GM12872 (cell line): Measurements from ENCODE around the gene PPP2R3C.

Experiments used
- TF ChIP-seq, protein P1 (sequence below): IDR thresholded peaks from 3 replicates; pipeline ENCODE4 v1.5.1; 2011; ENCODE audit warnings: low read depth, mild to moderate bottlenecking, low read length, moderate library complexity; ENCODE audit not compliant: insufficient read depth

The PPP2R3C gene

DNA sequence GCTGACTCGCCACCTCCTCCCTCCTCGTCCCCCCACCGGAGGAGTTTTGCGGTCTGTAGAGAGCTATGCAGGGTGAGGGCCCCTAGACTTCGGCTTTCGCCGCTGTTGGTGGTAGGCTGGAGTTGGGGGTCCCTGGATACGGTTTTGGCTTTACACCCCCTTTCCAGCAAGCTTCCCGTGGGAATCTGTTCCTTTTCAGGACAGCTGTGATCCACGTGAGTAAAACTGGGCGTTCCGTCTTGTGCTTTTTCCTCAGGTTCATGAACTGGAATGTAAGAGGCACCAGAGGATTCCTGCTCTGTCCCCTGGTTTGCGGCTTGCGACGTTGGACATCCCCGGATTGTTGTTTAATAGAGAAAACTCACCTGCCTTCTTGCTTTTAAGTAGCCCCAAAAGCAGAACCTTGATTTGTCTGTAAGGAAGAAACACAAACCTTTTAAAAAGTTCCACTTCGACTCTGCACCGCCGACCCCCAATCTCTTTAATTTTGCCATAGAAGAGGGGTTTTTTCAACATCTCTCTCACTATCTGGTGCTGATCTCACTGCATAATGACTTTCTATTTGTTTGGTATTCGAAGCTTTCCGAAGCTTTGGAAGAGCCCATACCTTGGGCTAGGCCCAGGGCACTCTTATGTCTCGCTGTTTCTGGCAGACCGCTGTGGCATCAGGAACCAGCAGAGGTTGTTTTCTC lies 1.1 kb upstream of the PPP2R3C start:
- TF ChIP-seq, protein P1, sequence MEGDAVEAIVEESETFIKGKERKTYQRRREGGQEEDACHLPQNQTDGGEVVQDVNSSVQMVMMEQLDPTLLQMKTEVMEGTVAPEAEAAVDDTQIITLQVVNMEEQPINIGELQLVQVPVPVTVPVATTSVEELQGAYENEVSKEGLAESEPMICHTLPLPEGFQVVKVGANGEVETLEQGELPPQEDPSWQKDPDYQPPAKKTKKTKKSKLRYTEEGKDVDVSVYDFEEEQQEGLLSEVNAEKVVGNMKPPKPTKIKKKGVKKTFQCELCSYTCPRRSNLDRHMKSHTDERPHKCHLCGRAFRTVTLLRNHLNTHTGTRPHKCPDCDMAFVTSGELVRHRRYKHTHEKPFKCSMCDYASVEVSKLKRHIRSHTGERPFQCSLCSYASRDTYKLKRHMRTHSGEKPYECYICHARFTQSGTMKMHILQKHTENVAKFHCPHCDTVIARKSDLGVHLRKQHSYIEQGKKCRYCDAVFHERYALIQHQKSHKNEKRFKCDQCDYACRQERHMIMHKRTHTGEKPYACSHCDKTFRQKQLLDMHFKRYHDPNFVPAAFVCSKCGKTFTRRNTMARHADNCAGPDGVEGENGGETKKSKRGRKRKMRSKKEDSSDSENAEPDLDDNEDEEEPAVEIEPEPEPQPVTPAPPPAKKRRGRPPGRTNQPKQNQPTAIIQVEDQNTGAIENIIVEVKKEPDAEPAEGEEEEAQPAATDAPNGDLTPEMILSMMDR, result no peak

DNA sequence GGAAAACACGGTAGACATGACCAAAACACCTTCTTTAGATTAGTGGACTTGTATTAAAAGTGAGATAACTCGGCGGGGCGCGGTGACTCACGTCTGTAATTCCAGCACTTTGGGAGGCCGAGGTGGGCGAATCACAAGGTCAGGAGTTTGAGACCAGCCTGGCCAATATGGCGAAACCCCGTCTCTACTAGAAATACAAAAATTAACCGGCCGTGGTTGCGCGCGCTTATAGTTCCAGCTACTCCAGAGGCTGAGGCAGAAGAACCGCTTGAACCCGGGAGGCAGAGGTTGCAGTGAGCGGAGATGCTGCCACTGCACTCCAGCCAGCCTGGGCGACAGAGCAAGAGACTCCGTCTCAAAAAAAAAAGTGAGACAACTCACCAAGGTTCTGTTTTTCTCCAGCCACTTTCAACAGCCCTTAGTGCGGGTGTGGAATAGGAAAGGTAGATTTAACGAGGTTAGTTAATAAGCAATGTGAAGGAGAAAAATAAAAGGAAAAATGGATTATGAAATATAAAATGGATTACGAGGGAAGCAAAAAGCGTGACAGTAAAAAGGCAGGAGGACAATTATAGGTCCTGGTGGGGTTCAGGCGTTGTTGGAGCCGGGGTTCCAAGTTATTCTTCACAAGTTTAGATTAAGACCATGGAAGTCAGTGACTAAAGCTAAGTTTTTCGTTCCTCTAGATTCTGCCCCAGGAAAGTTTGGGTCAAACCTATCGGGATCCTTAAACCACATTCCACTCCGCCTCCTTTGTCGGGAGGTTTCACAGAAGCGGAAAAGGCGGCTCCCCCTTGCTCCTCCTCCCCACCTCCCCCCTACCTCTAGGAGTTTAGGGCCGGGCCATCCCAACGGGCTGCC lies 534 bp downstream of the PPP2R3C start:
- TF ChIP-seq, protein P1, result no peak

DNA sequence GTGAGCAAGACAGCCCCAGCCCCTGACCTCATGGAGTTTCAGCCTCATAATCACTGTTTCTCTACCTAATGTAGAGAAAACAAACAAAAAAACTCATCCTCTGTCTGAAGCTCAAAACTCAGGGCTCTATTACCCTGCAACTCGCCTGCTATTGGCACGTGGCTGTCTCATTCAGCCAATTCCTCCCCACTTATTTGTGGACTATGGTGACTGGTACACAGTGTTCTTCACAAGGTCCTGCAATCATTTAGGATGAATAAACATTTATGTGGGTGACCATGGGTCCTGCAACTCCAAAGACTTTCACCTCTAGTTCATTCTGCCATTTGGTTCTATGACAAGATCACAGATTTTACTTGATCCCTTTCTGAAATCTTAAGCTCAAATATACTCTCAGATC lies 4.7 kb downstream of the PPP2R3C start:
- TF ChIP-seq, protein P1, result no peak

DNA sequence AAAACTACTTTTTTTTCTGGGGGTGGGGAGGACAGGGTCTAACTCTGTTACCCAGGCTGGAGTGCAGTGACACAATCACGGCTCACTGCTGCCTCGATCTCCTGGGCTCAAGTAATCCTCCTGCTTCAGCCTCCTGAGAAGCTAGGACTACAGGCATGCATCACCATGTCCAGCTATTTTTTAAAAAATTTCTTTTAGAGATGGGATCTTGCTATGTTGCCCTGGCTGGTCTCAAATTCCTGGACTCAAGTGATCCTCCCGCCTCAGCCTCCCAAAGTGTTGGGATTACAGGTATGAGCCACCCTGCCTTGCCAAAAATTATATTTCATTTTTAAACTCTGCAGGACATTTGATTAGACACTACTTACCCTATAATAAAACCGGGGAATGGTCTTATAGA lies 5.5 kb downstream of the PPP2R3C start:
- TF ChIP-seq, protein P1, result no peak

DNA sequence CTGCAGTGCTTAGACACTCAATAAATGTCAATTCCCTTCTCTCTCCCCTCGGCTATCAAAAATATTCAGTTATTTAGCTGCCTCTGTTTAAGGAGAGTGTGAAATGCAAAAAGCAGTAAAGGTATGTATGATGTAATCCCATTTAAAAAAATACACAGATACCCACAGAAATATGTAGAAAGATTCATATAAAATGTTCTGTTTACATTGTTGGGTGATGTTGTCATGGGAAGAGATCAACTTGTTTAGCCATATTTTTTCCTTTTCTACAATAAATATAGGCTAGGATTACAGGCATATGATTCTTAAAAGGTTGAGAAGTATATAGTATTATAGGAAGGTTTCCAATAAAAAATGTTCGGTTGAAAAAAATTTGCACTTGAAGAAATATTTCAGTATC lies 7.8 kb downstream of the PPP2R3C start:
- TF ChIP-seq, protein P1, result no peak

DNA sequence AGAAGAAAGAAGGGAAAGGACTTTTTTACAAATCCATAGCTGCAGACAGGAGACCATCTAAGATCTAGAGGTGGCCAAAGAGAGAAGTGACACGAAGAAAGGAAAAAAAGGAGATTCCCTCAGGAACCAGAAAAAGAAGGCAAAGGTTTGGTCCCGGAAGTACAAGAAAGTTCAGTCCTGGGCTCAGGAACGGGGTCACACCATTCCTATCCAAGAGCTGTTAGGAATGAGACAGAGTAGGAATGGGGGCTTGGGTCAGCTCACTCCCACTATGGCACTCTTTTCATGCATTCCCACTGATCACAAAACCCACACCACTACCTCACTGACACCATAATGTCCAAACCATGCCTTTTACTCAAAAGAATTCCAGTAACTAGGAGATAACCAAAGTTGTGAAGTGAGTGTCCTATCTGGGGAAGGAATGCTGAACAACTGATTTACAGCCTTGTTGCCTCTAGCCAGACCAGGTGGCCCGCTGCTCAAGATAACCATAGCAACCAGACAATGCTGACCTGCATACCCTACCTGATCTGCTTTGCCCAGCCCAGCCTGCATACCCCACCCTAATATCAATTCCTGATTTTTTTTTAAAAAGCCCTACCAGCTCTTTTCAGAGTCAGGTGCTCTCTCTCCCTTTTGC lies 8.4 kb downstream of the PPP2R3C start:
- TF ChIP-seq, protein P1, result no peak

DNA sequence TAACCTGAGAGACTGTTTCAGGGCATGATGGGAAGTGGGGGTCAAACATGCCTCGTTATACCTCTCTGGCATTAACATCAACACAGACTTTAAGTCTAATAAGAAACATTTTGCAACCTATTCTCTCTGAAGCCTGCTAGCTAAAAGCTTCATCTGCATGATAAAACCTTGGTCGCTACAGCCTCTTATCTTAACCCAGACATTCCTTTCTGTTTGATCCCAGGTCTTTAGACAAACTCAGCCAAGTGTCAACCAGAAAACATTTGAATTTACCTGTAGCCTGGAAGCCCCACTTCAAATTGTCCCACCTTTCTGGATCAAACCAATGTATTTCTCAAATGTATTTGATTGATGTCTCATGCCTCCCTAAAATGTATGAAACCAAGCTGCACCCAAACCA lies 9.1 kb downstream of the PPP2R3C start:
- TF ChIP-seq, protein P1, result no peak
